Activated naive CD4-positive, alpha-beta T cell treated with Interleukin-2 at 50 U/mL for 16 hours (primary cell): ENCODE results near the gene CSTPP1.

Experiments used
- DNase-seq: peaks from one replicate; pipeline ENCODE4 v3.0.0-alpha.2; 2020

CSTPP1 gene

GRCh38 chr11:46936138-46937110 is at the start of gene CSTPP1:
Gene CSTPP1 (plus strand): TSS chr11:46936761. CDS start chr11:46936806, 45 bp downstream.
- DNase-seq = peak; percentile 93

- no peak for DNase-seq
These were observed 47.9 kb upstream of the CSTPP1 start for GRCh38 chr11:46888636-46889035.

GRCh38 chr11:46889251-46889650 is 47.3 kb upstream of the CSTPP1 start:
- no peak for DNase-seq

GRCh38 chr11:46889689-46890475 is 46.7 kb upstream of the CSTPP1 start:
- DNase-seq = peak; percentile 72

- DNase-seq = no peak
These were observed 45.9 kb upstream of the CSTPP1 start for GRCh38 chr11:46890665-46891064.

GRCh38 chr11:46892109-46892508 is 44.5 kb upstream of the CSTPP1 start:
- no peak for DNase-seq

GRCh38 chr11:46892838-46893237 is 43.7 kb upstream of the CSTPP1 start:
- DNase-seq = no peak

- DNase-seq = no peak
These were observed 42.1 kb upstream of the CSTPP1 start for GRCh38 chr11:46894506-46894905.

GRCh38 chr11:46894961-46895360 is 41.6 kb upstream of the CSTPP1 start:
- no peak for DNase-seq

- no peak for DNase-seq
These were observed 40.7 kb upstream of the CSTPP1 start for GRCh38 chr11:46895821-46896220.

GRCh38 chr11:46896719-46897406 is 39.7 kb upstream of the CSTPP1 start:
- DNase-seq = no peak

- no peak for DNase-seq
These were observed 38.0 kb upstream of the CSTPP1 start for GRCh38 chr11:46898396-46899095.

GRCh38 chr11:46899501-46900025 is 37.0 kb upstream of the CSTPP1 start:
- no peak for DNase-seq

GRCh38 chr11:46900091-46900746 is 36.3 kb upstream of the CSTPP1 start:
- DNase-seq = no peak

- DNase-seq = no peak
These were observed 35.4 kb upstream of the CSTPP1 start for GRCh38 chr11:46901156-46901555.

GRCh38 chr11:46902694-46903093 is 33.9 kb upstream of the CSTPP1 start:
- DNase-seq = no peak

- DNase-seq = no peak
These were observed 32.7 kb upstream of the CSTPP1 start for GRCh38 chr11:46903846-46904245.

GRCh38 chr11:46905806-46906205 is 30.8 kb upstream of the CSTPP1 start:
- no peak for DNase-seq

- no peak for DNase-seq
These were observed 29.9 kb upstream of the CSTPP1 start for GRCh38 chr11:46906609-46907041.

GRCh38 chr11:46907606-46908005 is 29.0 kb upstream of the CSTPP1 start:
- no peak for DNase-seq

GRCh38 chr11:46912526-46913150 is 23.9 kb upstream of the CSTPP1 start:
- no peak for DNase-seq
